Body of pancreas (tissue), 4 donors: Measurements from ENCODE around the gene ST6GAL1. TPM values are rescaled to one million over a fixed set of nuclear protein-coding genes. Genes with fewer than 3 reads are reported as not detected.

Source experiments
- ATAC-seq: fragments of 150-250 bp; one replicate; pipeline ENCODE4 v1.9.1; 2016
- DNase-seq, 4 donors: peaks; one replicate each; pipeline ENCODE4 v3.0.0-alpha.2; 2019
- H3K27ac ChIP-seq, 4 donors: fragments of 200-600 bp; sonication (generic); 1 replicate in 3 of 4; 2 replicates in 1 of 4; pipeline versions ENCODE4 v1.5.1 to v1.6.1; 2016 to 2019; ENCODE audit warnings: mild to moderate bottlenecking in 1 of 4, mixed read lengths in 1 of 4, moderate library complexity in 1 of 4
- H3K27me3 ChIP-seq, 2 donors: fragments of 200-600 bp; sonication (generic); one replicate each; pipeline ENCODE4 v1.6.0; 2016; ENCODE audit warnings: mild to moderate bottlenecking in 1 of 2
- H3K36me3 ChIP-seq, 2 donors: fragments of 200-600 bp; sonication (generic); replicated peaks in 1 of 2; 2 replicates each; pipeline ENCODE4 v1.5.1; 2016; ENCODE audit warnings: low read depth in 2 of 2; ENCODE audit not compliant: insufficient read depth in 1 of 2
- H3K4me1 ChIP-seq: fragments of 200-600 bp; sonication (generic); one replicate; pipeline ENCODE4 v1.6.0; 2016
- H3K4me3 ChIP-seq, 2 donors: fragments of 200-600 bp; sonication (generic); 1 replicate in 1 of 2; 2 replicates in 1 of 2; pipeline ENCODE4 v1.5.1; 2016 to 2019
- H3K9me3 ChIP-seq, 3 donors: fragments of 200-600 bp; sonication (generic); 1 replicate in 2 of 3; 2 replicates in 1 of 3; pipeline ENCODE4 v1.5.1; 2016
- CTCF ChIP-seq, 7 experiments: fragments of 450-650 bp in 4 of 7; fragments of 200-600 bp in 3 of 7; sonication (generic) in 3 of 7; IDR thresholded peaks; one replicate each; pipeline ENCODE4 v1.5.1; 2016 to 2019; ENCODE audit warnings: antibody characterized with exemption in 7 of 7
- POLR2A ChIP-seq, 3 donors: fragments of 450-650 bp; IDR thresholded peaks; one replicate each; pipeline ENCODE4 v1.6.1; 2016; ENCODE audit warnings: antibody characterized with exemption in 3 of 3, mild to moderate bottlenecking in 2 of 3
- WGBS, 2 donors: methylation state at CpG; one replicate each; pipeline ENCODE4 v1.1.5; 2017; 5-methylcytosine and 5-hydroxymethylcytosine counted together
- intact Hi-C: fragments of 100-400 bp; cut with DNase I; formaldehyde crosslinking; loops from one replicate; pipeline ENCODE4 v1.15.1; 2023
- total RNA-seq, 2 donors: library from RNA; depleted of rRNA; stranded (reverse); fragments of >200 nt; gene quantifications; one replicate each; pipeline ENCODE4 v1.1.0, GENCODE V29; 2016

Gene ST6GAL1
- total RNA-seq, 2 donors from 2014 or later: 10.2 to 12.2 TPM

- 57 to 75% methylated on average over 1 of the region's 1 CpG for WGBS, 2 donors
- TF ChIP-seq CTCF (IDR thresholded peaks at IDR 0.05): no peak
- TF ChIP-seq POLR2A (IDR thresholded peaks at IDR 0.05): no peak
- no peak overlapping the region for H3K27ac ChIP-seq
Measured at GRCh38 chr3:187088701-187089100, 158.4 kb downstream of the ST6GAL1 start.

GRCh38 chr3:187093320-187093719 is 163.0 kb downstream of the ST6GAL1 start:
- Histone ChIP-seq H3K9me3 (peaks cover 0 to 6% (median 0%) of the 10 kb centered on the region in 3 donors), H3K36me3 (no peaks in the 10 kb centered on the region), H3K4me1 (no peaks in the 10 kb centered on the region), H3K4me3 (no peak overlapping the region), H3K27ac (no peak overlapping the region), H3K27me3 (no peaks in the 10 kb centered on the region)
- 80 to 81% methylated on average over 1 of the region's 1 CpG for WGBS, 2 donors
- intact Hi-C loops: no loop called here
- ATAC-seq: no peak
- no peak for TF ChIP-seq CTCF (IDR thresholded peaks at IDR 0.05)
- TF ChIP-seq POLR2A (IDR thresholded peaks at IDR 0.05): no peak
- no peak for DNase-seq

More at GRCh38 chr3:187088701-187089100, 158.4 kb downstream of the ST6GAL1 start:
- Histone ChIP-seq H3K9me3 (peaks cover 0 to 8% (median 0%) of the 10 kb centered on the region in 3 donors), H3K4me3 (no peak overlapping the region), H3K4me1 (no peaks in the 10 kb centered on the region), H3K27me3 (no peaks in the 10 kb centered on the region), H3K36me3 (no peaks in the 10 kb centered on the region)
- DNase-seq: no peak
- ATAC-seq: no peak
- intact Hi-C loops: no loop called here

GRCh38 chr3:187098923-187099512 is 168.7 kb downstream of the ST6GAL1 start:
- H3K27ac ChIP-seq: no peak overlapping the region
- no peaks in the 10 kb centered on the region for H3K9me3 ChIP-seq
- no peak for ATAC-seq
- peaks cover 7% of the 10 kb centered on the region for H3K4me1 ChIP-seq
- no peak for DNase-seq
- H3K36me3 ChIP-seq: no peaks in the 10 kb centered on the region
- intact Hi-C loops: no loop called here
- H3K4me3 ChIP-seq: no peak overlapping the region
- H3K27me3 ChIP-seq: no peaks in the 10 kb centered on the region
- 47 to 60% methylated on average over 2 of the region's 2 CpGs for WGBS, 2 donors
- no peak for TF ChIP-seq CTCF (IDR thresholded peaks at IDR 0.05)
- no peak for TF ChIP-seq POLR2A (IDR thresholded peaks at IDR 0.05)

- no peaks in the 10 kb centered on the region for H3K27me3 ChIP-seq
- ATAC-seq (peak; percentile 58), DNase-seq (peak; percentile 49 to 67 (median 62))
- no peaks in the 10 kb centered on the region for H3K9me3 ChIP-seq
- no peak overlapping the region for H3K4me3 ChIP-seq
- no peaks in the 10 kb centered on the region for H3K36me3 ChIP-seq
- 22 to 44% methylated on average over 4 to 9 of the region's 9 CpGs for WGBS, 2 donors
- peaks cover 7% of the 10 kb centered on the region for H3K4me1 ChIP-seq
- intact Hi-C loops: no loop called here
- no peak for TF ChIP-seq CTCF (IDR thresholded peaks at IDR 0.05)
- TF ChIP-seq POLR2A (IDR thresholded peaks at IDR 0.05): no peak
- peak overlapping the region in 2 of 4 donors; percentile 51 to 54 for H3K27ac ChIP-seq
Measured at GRCh38 chr3:187101184-187102072, 171.1 kb downstream of the ST6GAL1 start.
